Ramos (cell line): ENCODE data around the gene POLDIP3.
"Not testable (repeated sequence)": the region's sequence is repeated elsewhere in the genome, so short reads cannot be mapped to it uniquely, and the experiment has no call there.

ENCODE experiments used
- in situ Hi-C: fragments of 300-500 bp; cut with MboI; formaldehyde crosslinking; loops from one replicate; pipeline ENCODE4 v1.14.3; 2022; ENCODE audit warnings: low sequenced_read_pairs; ENCODE audit not compliant: unreplicated experiment

Gene POLDIP3

GRCh38 chr22:42620084-42620483, 5.4 kb upstream of the POLDIP3 start:
- in situ Hi-C loops, result no loop called here

- in situ Hi-C loops, result no loop called here
Observed at GRCh38 chr22:42619261-42620063, 4.8 kb upstream of the POLDIP3 start.

GRCh38 chr22:42617155-42617983, 2.7 kb upstream of the POLDIP3 start:
- in situ Hi-C loops, result no loop called here

GRCh38 chr22:42615860-42616175, 1.1 kb upstream of the POLDIP3 start:
- in situ Hi-C loops, result not testable (repeated sequence)

DNA sequence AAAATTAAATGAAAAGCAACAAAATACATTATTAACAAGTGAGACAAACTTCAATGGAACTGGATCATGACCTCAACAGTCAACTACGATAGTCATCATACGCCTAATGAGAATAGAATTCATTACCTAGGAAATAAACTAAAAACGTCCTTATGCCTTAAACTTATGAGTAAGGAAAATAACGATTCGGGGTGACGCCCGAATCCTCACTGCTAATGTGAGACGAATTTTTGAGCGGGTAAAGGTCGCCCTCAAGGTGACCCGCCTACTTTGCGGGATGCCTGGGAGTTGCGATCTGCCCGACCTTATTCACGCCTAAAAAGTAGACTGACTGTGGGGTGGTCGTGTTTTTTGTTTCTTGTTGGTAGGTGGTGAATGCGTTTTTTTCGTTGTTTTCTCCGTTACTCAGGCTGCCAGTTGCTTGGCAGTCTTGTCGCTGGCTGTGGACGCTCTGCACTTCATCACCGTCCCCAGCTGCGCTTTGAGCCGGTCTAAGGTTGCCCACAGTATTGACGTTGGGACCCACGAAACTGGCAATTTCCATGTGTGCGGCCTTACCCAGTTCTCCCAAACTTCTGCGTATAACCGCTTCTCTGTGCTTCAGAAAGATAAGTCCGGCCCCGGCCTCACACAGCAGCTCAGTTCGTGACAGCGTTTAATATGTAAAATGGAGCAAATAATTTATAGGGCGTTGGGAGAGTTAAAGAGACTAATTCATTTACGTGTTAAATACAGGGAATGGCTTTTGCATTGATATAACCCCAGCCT, 593 bp upstream of the POLDIP3 start:
- in situ Hi-C loops, result no loop called here

GRCh38 chr22:42613872-42614301, 796 bp downstream of the POLDIP3 start:
- in situ Hi-C loops, result no loop called here

- in situ Hi-C loops, result no loop called here
Observed at GRCh38 chr22:42612336-42612735, 2.3 kb downstream of the POLDIP3 start.

GRCh38 chr22:42611051-42611450, 3.6 kb downstream of the POLDIP3 start:
- in situ Hi-C loops, result no loop called here

DNA sequence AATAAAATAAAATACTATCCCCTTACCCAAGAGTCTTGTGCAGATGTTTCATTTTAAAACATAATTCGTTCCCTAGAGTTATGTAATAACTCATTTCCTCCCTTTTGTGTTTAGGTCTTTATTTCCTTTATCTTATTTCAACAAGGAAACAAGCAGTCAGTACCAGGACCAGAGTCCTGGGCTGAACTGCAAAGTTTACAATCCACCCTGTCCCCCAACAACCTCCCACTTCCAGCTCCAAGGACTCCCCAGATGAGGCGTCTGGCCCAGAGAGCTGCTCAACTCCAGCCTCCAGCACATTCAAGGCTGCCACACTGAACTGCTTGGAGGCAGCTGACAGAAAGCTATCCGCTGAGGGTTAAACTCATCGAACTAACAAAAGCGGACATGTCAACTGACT, 4.5 kb downstream of the POLDIP3 start:
- in situ Hi-C loops, result no loop called here

DNA sequence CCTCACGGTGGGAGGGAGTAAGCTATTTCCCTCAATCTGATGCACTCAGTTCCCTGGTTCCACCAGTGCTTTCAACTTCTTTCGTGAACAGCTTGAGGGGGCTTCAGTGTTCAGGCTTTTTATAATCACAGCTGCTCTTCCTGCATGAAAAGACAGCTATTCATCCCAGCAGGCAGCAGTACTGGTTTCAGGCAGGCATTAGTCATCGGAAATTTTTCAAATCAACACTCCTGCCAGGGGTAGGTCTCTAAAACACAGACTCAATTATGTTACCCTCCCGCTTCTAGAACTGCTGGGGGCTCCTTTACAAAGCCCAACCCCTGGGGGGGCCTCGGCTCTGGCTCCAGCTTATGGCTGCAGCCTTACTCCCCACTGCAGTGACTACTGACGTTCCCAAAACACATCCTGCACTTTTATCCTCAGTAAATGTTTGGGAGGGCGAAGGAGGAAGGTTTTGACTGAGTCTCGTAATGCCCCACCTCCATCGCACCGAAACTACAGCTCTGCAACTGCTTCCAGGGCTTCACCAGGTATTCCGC, 5.8 kb downstream of the POLDIP3 start:
- in situ Hi-C loops, result no loop called here

GRCh38 chr22:42608136-42608822, 6.4 kb downstream of the POLDIP3 start:
- in situ Hi-C loops, result no loop called here

GRCh38 chr22:42607641-42608040, 7.0 kb downstream of the POLDIP3 start:
- in situ Hi-C loops, result not testable (repeated sequence)

GRCh38 chr22:42604403-42604802, 10.3 kb downstream of the POLDIP3 start:
- in situ Hi-C loops, result no loop called here

- in situ Hi-C loops, result no loop called here
Observed at GRCh38 chr22:42603427-42603826, 11.3 kb downstream of the POLDIP3 start.

- in situ Hi-C loops, result no loop called here
Observed at GRCh38 chr22:42602470-42602869, 12.2 kb downstream of the POLDIP3 start.

DNA sequence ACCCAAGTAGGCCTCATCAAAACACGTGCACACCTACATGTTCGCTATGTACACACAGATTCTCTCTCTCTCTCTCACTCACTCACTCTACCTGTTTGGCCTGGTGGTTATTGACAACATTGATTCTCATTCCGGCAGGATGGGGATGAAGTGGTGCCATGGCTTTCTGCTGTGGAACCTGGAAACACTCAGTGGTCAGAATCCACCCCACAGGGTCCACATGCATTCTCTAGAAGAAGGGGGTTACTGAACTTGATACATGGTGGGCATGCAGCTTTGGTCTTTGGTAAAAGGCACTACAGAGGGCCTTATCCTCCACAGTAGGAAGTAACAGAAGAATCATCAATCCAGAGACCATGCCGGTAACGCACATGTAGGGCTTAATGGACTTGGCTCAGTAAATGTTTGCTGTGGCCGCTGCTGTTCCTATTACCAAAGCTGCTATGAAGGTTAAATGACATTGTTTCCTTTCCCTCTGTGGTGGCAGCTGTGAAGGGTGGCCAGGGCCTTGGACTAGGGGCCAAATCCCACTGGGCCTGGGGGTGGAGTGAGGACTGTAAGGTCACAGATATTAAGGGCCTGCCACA, 12.7 kb downstream of the POLDIP3 start:
- in situ Hi-C loops, result no loop called here

GRCh38 chr22:42596863-42597530, 17.7 kb downstream of the POLDIP3 start:
- in situ Hi-C loops, result no loop called here

GRCh38 chr22:42596336-42596735, 18.3 kb downstream of the POLDIP3 start:
- in situ Hi-C loops, result no loop called here

GRCh38 chr22:42595434-42595833, 19.2 kb downstream of the POLDIP3 start:
- in situ Hi-C loops, result no loop called here
